Astrocyte of the cerebellum (primary cell): Measurements from ENCODE around the gene CACNA1H.

Source experiments
- DNase-seq: peaks from one replicate; pipeline ENCODE4 v3.0.0-alpha.2; 2011; ENCODE audit warnings: low read depth
- H3K4me3 ChIP-seq: 2 replicates; pipeline ENCODE4 v1.5.1; 2011; ENCODE audit warnings: mild to moderate bottlenecking, low read depth, low read length, moderate library complexity
- in situ Hi-C: cut with HindIII; loops from 2 replicates; pipeline ENCODE4 v1.10.0; 2017; ENCODE audit warnings: low sequenced_read_pairs
- TF ChIP-seq, protein P1 (sequence below): IDR thresholded peaks from 2 replicates; pipeline ENCODE4 v1.5.1; 2012; ENCODE audit warnings: low read length, low read depth, moderate library complexity, mild to moderate bottlenecking; ENCODE audit errors: missing control alignments

CACNA1H gene

DNA sequence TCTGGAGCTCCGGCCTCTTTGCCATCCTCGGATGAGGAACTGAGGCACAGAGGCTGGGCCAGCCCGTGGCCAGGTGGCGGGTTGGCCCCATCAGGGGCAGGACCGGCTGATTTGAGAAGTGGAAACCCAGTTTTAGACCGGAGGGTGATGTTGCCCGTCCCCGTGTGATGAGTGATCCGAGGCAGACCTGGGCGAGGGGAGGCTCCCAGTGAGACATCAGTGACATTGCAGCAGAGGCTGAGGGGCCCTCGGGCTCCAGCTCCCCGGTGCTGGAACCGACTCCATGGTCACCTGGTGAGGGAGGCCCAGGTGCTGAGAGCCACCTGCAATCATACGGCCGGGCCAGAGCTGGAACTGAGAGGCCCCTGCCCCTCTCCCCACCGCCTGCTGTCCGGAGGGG is 26.9 kb upstream of the CACNA1H start:
- in situ Hi-C loops: loop anchor here (25.0 kb wide), 1 partner anchor 161 kb away; no protein-coding TSS in a partner anchor
- TF ChIP-seq, protein P1, sequence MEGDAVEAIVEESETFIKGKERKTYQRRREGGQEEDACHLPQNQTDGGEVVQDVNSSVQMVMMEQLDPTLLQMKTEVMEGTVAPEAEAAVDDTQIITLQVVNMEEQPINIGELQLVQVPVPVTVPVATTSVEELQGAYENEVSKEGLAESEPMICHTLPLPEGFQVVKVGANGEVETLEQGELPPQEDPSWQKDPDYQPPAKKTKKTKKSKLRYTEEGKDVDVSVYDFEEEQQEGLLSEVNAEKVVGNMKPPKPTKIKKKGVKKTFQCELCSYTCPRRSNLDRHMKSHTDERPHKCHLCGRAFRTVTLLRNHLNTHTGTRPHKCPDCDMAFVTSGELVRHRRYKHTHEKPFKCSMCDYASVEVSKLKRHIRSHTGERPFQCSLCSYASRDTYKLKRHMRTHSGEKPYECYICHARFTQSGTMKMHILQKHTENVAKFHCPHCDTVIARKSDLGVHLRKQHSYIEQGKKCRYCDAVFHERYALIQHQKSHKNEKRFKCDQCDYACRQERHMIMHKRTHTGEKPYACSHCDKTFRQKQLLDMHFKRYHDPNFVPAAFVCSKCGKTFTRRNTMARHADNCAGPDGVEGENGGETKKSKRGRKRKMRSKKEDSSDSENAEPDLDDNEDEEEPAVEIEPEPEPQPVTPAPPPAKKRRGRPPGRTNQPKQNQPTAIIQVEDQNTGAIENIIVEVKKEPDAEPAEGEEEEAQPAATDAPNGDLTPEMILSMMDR: no peak
- no peak for DNase-seq
- no peak overlapping the region for H3K4me3 ChIP-seq

- TF ChIP-seq, protein P1: no peak
- H3K4me3 ChIP-seq: no peak overlapping the region
- DNase-seq: no peak
- in situ Hi-C loops: loop anchor here (25.0 kb wide), 1 partner anchor 161 kb away; no protein-coding TSS in a partner anchor
Measured at GRCh38 chr16:1126586-1126985, 26.3 kb upstream of the CACNA1H start.

GRCh38 chr16:1127101-1127500 is 25.8 kb upstream of the CACNA1H start:
- H3K4me3 ChIP-seq: no peak overlapping the region
- DNase-seq: no peak
- in situ Hi-C loops: loop anchor here (25.0 kb wide), 1 partner anchor 160 kb away; no protein-coding TSS in a partner anchor
- TF ChIP-seq, protein P1: no peak

- no peak overlapping the region for H3K4me3 ChIP-seq
- TF ChIP-seq, protein P1: no peak
- in situ Hi-C loops: loop anchor here (25.0 kb wide), 1 partner anchor 159 kb away; no protein-coding TSS in a partner anchor
- DNase-seq: no peak
Measured at GRCh38 chr16:1127971-1128715, 24.8 kb upstream of the CACNA1H start.

GRCh38 chr16:1129106-1129960 is 23.6 kb upstream of the CACNA1H start:
- no peak overlapping the region for H3K4me3 ChIP-seq
- in situ Hi-C loops: loop anchor here (25.0 kb wide), 1 partner anchor 158 kb away; no protein-coding TSS in a partner anchor
- TF ChIP-seq, protein P1: no peak
- DNase-seq: no peak

- no peak overlapping the region for H3K4me3 ChIP-seq
- TF ChIP-seq, protein P1: no peak
- in situ Hi-C loops: loop anchor here (25.0 kb wide), 1 partner anchor 157 kb away; no protein-coding TSS in a partner anchor
- DNase-seq: no peak
Measured at GRCh38 chr16:1130382-1130781, 22.5 kb upstream of the CACNA1H start.
